Urothelium cell line (cell line): Measurements from ENCODE around the gene CC2D2B.
"Not testable (repeated sequence)": the region's sequence is repeated elsewhere in the genome, so short reads cannot be mapped to it uniquely, and the experiment has no call there.

Experiments
- DNase-seq: peaks from one replicate; pipeline ENCODE4 v3.0.0; 2011; ENCODE audit warnings: low spot score, mixed read lengths
- FAIRE-seq: peaks from 2 replicates; lab custom pipeline; 2011; peaks lifted over from hg19 to GRCh38; lab: Jason Lieb, UNC

The CC2D2B gene

GRCh38 chr10:95906677-95907455, 909 bp upstream of the CC2D2B start:
- FAIRE-seq (no peak), DNase-seq (peak; percentile 40)

DNA sequence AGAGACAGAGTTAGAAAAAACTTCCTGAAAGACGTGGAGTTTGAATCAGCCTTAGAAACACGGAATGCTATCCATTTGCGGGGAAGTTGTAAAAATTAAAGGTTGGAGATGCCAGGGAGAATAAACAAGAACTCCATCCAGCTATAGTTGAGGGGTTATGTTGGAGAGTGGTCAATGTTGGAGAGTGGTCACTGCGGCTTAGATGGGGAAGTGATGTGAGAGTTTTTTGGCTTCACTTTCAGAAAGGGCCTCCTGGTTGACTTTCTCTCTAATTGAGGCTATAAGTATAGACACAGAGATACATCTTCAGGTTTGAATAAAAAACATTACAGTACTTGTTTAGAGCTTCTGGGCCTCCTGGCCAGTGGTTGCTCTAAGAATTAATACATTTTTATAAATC, 675 bp downstream of the CC2D2B start:
- no peak for DNase-seq
- FAIRE-seq: no peak

GRCh38 chr10:95909561-95909960, 1.8 kb downstream of the CC2D2B start:
- FAIRE-seq (no peak), DNase-seq (no peak)

DNA sequence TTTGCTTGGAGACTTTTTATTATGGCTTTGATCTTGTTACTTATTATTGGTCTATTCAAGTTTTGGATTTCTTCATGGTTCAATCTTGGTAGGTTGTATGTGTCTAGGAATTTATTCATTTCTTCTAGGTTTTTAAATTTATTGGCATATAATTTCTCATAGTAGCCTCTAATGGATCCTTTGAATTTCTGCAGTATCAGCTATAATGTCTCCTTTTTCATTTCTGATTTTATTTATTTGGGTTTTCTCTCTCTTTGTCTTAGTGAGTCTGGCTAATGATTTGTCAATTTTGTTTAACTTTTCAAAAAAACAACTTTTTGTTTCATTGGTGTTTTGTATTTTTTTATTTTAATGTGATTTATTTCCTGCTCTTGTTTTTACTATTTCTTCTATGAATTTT, 8.3 kb downstream of the CC2D2B start:
- FAIRE-seq: not testable (repeated sequence)

DNA sequence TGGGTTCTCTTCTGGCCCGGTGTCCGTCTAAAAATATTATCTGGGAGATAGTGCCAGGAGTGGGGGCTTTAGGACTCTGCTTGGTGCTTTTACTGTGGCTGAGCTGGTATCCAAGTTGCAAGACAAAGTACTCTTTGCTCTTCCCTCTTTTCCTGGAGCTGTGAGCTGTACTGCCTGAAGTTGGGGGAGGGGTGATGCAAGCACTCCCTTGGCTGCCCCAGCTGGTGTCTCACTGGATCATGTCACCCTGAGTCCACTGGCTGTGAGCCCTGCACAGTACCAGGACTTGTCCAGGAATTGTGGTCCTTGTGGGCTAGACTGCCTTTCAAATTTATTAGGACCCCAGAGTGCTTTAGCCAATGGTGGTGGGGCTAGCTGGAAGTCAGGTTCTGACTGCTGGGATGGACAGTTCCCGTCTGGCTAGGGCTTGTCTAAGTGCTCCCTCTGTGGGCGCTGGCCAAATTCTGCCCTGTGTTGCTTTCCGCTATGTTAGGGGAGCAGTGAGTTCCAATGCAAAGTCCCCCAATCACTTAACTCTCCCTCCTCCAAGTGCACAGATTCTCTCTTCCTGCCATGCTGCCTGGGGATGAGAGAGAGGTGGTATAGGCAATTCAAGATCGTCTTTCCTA, 13.1 kb downstream of the CC2D2B start:
- no peak for DNase-seq
- FAIRE-seq: no peak

More for the DNA sequence above, 8.3 kb downstream of the CC2D2B start:
- not testable (repeated sequence) for DNase-seq

GRCh38 chr10:95925033-95925432, 17.3 kb downstream of the CC2D2B start:
- no peak for DNase-seq
- no peak for FAIRE-seq

GRCh38 chr10:95935429-95935828, 27.7 kb downstream of the CC2D2B start:
- DNase-seq: no peak
- FAIRE-seq: no peak

- DNase-seq (no peak), FAIRE-seq (peak; percentile 62)
These were observed 33.3 kb downstream of the CC2D2B start for GRCh38 chr10:95941115-95941514.

DNA sequence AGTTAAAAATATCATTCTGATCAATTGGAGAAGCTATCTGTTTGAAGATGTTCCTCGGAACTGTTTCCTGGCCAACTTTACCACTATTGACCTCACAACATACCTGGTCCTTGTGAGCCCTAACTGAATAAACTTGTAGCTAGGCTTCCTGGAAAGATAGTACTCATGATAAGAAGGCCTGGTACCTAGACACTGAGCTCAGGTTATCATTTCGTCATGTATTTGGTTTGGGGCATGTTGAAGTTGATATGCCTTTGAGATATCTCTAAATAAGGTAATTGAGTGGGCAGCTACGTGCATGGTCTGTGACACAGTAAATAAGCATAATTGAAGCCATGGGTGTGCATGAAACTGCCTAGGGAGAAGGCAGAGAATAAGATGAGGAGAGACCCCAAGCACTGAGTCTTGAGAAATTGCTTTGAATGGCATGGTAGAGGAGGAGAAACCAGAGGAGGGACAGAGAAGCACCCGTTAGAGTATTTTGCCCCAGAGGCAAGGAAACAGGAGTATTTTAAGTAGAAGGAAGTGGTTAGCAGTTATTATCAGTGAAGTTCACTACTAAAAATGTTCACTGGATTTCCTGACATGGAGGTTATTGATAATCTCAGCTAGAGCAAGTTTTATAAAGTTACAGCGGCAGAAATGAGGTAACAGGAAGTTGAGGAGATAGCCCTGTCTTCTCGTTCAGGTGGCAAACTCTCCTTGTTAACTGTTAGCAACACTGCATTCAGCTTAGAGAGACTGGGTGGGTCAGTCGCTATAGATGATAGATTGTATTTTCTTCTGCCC, 55.6 kb downstream of the CC2D2B start:
- no peak for DNase-seq
- FAIRE-seq: no peak

GRCh38 chr10:95963991-95964389, 56.2 kb downstream of the CC2D2B start:
- FAIRE-seq: no peak
- no peak for DNase-seq

GRCh38 chr10:95964756-95965155, 57.0 kb downstream of the CC2D2B start:
- no peak for DNase-seq
- FAIRE-seq: no peak

GRCh38 chr10:95976362-95977229, 68.8 kb downstream of the CC2D2B start:
- DNase-seq (no peak), FAIRE-seq (no peak)

DNA sequence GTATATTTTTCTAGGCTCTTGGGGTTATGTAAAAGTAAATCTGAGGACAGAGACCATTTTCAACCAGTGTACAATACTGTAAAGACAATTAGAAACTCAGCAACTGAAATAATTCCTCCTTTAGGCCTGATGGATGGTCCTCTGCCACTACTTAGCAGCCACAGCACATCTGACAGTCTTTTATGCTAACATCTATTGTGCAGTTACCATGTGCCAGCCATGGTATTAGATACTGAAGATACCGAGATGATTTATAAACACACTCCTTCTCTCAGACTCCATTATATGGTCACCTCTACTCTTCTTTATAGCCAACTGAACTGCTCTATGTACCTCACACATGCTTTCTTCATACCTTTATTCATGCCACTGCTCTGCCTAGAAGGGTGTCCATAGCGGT, 74.4 kb downstream of the CC2D2B start:
- no peak for DNase-seq
- no peak for FAIRE-seq

DNA sequence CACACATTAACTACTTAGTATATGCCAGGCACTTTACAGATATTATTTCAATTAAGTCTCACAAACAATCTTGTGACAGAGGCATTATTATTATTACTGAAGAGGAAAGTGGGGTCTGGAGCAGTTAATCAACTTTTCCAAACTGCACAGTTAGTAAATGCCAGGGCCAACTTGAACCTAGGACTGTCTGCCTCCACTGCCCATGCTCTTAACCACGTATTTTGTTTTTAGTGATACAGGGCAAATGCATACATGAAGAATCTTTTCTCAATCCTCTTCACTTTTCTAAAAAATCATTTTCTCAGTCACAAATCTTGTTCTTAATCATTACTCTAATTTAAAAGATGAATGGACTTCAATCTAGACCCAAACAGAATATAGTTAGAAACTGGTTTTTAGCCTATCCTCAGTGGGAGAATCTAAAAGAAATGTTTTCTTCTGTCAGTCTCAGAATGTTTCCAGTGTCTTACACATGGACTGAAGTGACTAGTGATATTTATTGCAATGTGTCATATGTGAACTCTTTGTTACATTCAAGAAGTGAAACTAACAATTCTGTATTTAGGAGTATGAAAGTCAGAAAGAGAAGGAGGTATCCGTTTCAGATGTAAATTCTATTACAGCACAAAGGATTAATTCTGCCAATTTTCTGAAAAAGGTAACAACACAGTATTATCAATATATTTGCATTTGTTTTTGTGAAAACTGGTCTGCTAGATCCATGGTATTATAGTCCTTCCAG, 80.1 kb downstream of the CC2D2B start:
- no peak for FAIRE-seq
- no peak for DNase-seq

DNA sequence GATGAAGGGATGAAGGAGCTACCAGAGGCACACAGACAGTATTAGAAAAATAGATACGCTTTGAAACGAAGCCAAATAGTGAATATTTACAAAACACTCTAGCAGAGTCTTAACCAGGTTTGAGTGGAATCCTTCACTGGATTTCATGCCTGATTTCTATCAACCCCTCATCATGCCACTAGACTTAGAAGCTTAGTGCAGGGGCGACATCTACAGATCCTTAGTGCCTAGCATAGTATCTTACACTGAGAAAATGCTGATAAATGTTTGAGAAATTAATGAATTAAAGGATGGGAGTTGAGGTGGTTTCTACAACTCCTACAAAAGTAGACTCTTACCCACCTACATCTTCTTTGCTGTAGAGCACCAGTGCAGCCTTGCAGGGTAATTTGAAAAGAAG, 80.9 kb downstream of the CC2D2B start:
- FAIRE-seq (no peak), DNase-seq (no peak)

DNA sequence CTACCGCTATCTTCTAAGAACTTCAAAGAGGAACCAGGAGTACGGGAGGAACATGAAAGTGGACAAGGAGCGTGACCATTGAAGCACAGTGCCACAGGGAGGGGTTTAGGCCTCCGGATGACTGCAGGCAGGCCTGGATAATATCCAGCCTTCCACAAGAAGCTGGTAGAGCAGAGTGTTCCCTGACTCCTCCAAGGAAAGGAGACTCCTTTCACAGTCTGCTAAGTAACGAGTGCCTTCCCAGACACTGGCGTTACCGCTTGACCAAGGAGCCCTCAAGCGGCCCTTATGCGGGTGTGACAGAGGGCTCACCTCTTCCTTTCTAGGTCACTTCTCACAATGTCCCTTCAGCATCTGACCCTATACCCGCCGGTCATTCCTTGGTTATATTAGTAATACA, 86.6 kb downstream of the CC2D2B start:
- not testable (repeated sequence) for FAIRE-seq, DNase-seq

GRCh38 chr10:95998255-95998784, 90.5 kb downstream of the CC2D2B start:
- no peak for FAIRE-seq

DNA sequence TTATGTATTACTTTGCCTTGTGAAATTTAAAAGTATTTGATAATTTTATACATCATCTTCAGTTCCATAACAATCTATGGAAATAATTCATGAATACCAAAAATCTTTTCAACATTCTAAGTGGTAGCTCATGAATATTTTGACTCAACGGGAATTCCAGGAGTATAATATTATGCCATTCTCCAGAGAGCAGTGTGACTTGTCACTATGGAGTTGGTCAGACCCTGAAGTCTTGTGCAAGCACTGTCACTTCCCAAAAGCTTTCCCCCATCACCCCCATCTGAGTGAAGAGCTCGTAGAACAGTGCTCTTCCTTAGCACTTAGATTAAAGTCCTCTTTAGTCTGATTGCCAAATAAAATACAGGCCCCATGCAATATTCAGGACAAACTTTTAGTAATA, 106.2 kb downstream of the CC2D2B start:
- DNase-seq (no peak), FAIRE-seq (no peak)

More at GRCh38 chr10:95998255-95998784, 90.5 kb downstream of the CC2D2B start:
- DNase-seq: no peak

- FAIRE-seq: no peak
- DNase-seq: no peak
These were observed 106.8 kb downstream of the CC2D2B start for GRCh38 chr10:96014473-96015102.
